ENCODE data around the gene TBX4.

The TBX4 gene

DNA sequence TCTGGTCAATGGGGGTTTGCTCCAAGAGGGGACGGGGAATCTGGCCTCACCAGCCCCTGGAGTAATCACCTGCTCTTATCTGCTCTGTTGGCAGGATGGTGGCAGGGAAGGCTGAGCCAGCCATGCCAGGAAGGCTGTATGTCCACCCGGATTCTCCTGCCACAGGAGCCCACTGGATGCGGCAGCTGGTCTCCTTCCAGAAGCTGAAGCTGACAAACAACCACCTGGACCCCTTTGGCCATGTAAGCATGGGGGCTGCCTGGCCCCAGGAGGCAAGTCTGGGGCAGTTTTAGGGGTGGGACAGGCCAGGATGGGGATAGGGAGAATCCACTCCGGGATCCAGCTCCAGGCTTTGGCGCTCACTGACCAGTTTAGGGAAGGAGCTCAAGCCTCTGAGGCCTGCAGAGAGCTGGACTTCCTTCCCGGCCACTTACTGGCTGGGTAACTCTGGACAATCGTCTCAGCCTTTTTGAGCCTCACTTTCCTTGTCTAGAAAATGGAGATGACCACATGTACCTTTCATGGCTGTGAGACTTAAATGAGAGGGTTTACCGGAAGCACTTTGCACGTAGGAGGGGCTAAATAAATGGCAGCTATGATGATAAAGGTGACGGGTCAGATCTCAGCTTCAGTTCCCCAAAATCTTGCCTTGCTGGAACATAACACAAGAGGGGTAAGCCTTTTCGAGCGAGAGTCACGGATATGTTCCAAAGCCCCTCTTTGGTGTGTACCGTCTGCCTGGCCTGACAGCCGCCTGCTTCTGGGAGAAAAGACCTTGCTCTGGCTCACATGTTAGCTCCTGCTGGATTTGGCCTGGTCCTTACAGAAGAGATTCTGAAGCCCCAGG lies 15.4 kb downstream of the TBX4 start:
- DNase-seq, result no peak

DNA sequence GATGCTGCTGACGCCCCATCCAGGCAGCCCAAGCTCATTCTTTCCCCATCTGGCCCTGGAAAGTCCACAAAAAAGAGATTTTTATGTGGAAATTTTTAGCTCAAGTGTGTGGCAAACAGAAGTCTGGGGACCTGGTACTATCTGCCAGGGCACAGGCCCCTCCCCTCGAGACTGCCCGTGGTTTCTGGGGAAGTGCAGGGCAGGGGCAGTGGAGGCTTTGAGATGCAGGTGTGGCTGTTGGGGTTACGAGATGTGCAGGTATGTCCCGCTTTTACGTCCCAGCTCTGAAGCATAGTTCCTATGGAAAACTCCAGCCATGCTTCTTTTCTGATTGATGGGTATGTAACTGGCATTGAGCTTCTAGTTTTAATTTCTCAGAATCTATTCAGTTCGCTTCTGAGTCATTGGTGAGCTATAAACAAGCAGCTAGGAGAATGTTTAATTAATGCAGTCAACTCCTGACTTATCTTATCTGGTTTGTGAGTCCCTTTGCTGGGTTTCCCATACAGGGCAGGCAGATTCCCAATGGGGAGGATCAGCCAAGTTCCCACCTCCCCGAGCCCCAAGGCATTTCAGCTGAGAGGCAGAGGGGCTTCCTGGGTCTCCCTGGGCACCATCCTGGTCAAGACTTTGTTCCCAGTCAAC lies 16.2 kb downstream of the TBX4 start:
- DNase-seq, result no peak

- no peak for DNase-seq
Measured at GRCh38 chr17:61469474-61469873, 17.3 kb downstream of the TBX4 start.

DNA sequence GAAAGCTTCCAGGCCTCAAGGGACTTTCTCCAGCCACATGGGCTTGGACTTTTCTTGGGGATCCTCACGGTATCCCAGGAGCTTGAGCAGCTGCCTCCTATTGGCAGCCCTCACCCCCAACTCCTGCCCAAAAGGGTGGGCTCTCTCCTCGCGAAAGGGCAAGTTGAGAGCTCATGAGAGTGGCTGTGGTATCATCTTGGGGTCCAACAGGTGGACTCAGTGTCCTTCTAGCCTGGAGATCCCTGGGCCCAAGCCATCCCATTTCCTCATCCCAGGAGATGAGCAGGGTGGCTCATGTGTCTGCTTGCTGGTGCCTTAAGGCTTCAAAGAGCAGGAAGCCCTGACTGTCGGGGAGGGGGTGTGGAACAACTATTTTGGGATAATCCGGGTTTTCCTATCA lies 17.7 kb downstream of the TBX4 start:
- DNase-seq, result no peak

DNA sequence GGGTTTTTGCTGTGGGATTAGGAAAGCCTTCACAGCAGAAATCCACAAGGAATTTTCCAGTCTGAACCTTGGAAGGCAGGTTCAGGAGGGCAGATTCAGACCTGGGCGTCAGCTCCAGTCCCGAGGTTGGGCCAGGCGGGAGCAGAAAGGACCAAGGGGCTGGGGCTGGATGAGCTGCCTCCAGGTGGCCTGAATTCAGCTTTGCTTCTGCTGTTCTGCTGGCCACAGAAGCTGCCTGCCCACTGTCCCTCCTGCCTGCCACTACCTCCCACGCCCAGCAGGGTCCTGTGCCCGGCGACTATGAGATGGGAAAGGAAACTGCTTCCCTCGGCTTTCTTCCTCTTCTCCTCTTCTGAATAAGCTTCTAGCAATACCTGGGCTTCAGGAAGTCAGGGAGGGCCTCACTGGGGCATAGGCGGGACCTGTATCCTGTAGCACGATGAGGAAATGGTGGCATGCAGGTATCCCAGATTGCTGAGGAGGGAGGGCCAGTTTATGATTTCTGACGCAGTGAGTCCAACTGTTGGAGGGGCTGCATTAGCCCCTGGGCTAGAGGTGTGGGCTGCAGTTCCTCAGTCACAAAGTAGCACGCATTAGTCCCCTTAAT lies 18.4 kb downstream of the TBX4 start:
- no peak for DNase-seq

DNA sequence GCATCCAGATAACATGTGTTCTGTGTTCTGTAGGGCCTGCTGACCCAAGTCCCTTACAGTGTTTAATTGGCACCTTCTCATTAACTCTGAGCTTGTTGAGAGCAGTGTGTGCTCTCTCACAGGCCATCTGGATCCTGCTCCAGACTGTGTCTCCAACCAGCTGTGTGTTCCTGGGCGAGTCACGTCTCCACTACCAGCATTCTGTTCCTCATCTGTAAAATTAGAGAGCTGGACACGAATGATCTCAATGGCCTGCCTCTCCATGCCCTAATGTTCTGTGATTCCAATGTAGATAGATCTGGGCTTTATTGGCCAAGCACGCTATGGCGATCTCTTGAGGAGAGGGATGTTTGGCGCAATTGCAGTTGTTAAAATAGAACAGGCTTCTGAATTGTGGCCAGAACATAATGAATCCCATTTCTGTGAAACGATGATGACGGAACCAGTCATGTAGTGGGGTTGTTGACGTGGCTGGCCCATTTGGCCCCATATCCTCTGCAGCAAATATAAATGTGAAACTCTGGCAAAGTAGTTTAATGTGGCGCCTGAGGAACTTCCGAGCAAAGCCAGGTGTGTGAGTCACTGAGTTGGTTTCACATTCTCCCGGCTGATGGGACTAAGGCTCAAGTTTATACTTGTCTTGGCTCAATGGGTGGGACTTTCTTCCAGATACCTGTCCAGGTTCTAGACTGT lies 22.2 kb downstream of the TBX4 start:
- no peak for DNase-seq

- no peak for DNase-seq
Measured at GRCh38 chr17:61474934-61475333, 22.7 kb downstream of the TBX4 start.

- no peak for DNase-seq
Measured at GRCh38 chr17:61475726-61476125, 23.5 kb downstream of the TBX4 start.

GRCh38 chr17:61476476-61477203 lies 24.4 kb downstream of the TBX4 start:
- no peak for DNase-seq

- DNase-seq, result no peak
Measured at GRCh38 chr17:61477204-61477834, 25.1 kb downstream of the TBX4 start.

DNA sequence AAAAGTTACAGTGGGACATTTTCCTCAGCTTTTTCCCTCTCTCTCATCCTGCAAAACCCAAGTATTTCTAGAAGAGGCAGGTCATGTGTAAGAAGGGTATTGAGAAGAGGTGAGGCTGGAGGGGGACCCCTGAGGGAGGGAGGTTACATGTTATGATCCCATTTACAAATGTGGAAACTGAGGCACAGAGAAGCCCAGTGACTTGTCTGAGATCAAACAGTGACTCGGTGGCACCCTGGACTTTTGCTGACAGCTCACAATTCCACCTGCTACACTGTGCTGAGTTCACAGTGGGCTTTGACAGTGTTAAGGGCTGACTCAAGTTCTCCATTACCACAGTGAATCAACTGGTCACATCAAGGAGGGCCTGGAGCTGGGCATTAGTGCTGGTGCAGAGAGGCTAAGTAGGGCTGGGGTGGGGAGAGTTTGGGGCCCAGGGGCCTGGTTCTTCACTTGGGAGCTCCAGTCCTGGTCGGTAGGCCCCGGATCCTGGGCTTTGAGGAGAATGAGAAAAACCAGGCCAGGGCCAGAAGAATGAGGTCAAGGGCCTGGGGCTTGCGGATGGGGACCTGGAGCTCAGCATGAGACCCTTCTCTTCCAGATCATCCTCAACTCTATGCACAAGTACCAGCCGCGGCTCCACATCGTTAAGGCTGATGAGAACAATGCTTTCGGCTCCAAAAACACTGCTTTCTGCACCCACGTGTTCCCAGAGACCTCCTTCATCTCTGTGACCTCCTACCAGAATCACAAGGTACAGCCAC lies 26.0 kb downstream of the TBX4 start:
- DNase-seq, result no peak

- DNase-seq, result no peak
Measured at GRCh38 chr17:61478790-61479492, 26.7 kb downstream of the TBX4 start.

GRCh38 chr17:61479493-61480413 lies 27.5 kb downstream of the TBX4 start:
- no peak for DNase-seq

DNA sequence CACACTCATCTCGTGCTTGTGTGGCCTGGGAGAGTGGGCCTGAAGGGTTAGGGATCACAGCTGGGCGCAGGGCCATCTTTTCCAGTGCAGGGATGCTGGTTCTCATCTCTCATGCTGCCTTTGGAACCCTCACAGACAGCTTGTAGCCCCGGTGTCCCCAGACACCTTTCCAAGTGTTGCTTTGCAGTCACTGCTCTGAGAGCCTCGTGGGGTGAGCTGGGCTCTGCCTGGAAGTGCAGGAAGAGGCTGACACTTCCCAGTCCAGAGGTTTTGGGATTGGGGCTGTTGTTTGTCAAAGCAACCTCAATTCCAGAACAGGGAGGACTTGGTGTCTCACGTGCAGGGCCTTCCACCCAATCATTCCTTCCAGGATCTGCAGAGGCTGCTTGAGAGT lies 28.2 kb downstream of the TBX4 start:
- DNase-seq, result no peak

DNA sequence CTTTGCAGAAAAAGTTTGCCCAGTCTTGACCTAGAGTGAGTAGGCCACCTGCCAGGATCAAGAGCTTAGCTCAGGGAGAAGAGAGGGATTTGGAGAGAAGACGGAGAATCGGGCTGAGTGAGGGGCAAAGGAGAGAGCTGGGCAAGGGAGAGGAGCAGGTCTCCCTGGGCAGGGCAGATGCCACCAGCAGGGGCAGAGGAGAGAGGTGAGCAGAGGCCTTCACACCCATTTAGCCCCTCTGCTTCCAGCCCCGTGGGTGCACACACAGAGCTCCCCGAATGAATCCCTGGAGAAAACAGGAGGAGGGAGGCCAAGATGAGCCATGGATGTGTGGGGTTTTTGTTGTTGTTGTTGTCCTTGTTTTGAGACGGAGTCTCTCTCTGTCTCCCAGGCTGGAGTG lies 29.2 kb downstream of the TBX4 start:
- DNase-seq, result no peak

DNA sequence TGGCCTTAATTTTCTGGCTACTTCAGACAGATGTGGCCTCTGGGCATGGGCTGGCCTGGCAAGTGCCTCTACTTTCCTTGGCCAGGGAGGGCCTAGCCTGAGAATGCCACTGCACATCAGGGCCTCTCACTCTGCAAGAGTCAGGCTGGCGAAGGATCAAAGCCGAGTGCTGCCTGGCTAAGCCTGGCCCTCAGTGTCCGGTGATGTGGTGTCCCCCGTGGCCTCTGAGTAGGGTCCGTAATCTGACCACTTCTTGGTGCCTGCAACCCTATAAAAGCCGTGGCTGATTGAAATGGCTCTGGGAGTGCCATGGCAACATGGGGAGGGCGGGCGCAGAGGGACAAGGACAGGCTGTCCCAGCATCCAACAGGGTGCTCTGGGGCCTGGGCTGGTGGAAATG lies 30.2 kb downstream of the TBX4 start:
- DNase-seq, result no peak

GRCh38 chr17:61483778-61484116 lies 31.5 kb downstream of the TBX4 start:
- no peak for DNase-seq

DNA sequence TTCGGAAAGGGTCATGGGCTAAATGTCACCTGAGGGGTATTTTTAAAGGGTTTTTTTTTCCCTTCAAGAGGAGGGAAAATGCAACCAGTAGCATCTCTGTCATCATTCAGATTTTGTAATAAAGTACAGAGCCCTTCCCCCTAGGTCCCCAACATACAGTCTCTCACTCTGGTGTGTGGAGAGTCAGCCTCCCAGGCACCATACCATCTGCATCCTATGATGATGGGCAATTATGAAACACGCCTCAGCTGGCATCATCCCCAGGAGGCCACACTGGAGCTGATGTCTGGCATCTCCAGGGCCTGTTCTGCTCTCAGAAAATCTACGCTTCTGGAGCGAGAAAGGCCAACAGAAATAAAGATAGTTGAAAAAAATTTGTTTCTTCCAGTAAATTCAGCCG lies 32.0 kb downstream of the TBX4 start:
- no peak for DNase-seq

DNA sequence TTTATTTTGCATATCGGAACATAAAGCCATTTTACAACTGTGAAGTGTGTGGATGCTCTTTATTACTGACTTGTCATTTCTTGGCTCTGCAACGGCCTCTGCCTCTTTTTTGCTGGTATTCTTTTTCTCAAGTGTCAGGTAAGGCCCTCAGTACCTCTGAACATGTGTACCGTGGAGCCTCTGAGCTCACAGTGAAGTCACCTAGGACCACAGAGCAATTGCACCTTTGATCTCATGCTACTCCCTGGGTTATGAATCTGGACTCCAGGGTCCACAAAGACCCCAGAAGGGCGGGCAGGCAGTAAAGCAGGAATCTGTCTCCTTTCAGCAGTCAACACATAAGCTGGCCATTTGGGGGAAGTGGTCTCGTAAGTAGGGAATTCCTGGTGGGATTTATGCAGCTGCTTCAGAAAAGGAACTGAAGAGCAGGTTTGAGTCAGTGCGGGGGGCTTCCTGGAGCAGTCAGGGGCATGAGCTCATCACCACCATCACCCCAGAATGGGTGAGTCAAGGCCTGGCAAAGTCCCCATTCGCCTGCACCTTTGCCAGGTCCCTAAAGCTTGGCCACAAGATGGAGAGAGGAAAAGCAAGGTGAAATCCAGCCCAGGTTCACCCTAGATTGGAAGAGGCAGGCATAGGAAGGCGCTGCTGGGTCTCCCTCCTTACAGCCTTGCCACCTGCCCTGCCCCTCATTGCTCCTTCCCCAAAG lies 33.0 kb downstream of the TBX4 start:
- no peak for DNase-seq
